Amniotic epithelial cell (primary cell): ENCODE data around the gene INAFM2.

Source experiments
- DNase-seq: peaks from one replicate; pipeline ENCODE4 v3.0.0-alpha.2; 2010; ENCODE audit warnings: low read depth

Gene INAFM2

GRCh38 chr15:40329804-40330203 is 6.3 kb downstream of the INAFM2 start:
- DNase-seq, result peak; percentile 80

- DNase-seq, result peak; percentile 93
Observed at GRCh38 chr15:40330368-40330836, 6.9 kb downstream of the INAFM2 start.

- no peak for DNase-seq
Observed at GRCh38 chr15:40331026-40331425, 7.5 kb downstream of the INAFM2 start.

GRCh38 chr15:40331637-40332036 is 8.1 kb downstream of the INAFM2 start:
- DNase-seq, result no peak

- no peak for DNase-seq
Observed at GRCh38 chr15:40332113-40332781, 8.8 kb downstream of the INAFM2 start.

GRCh38 chr15:40333922-40334492 is 10.5 kb downstream of the INAFM2 start:
- peak; percentile 81 for DNase-seq

GRCh38 chr15:40334541-40334940 is 11.0 kb downstream of the INAFM2 start:
- DNase-seq, result no peak

- DNase-seq, result no peak
Observed at GRCh38 chr15:40334941-40335795, 11.7 kb downstream of the INAFM2 start.

GRCh38 chr15:40335938-40336743 is 12.6 kb downstream of the INAFM2 start:
- DNase-seq, result no peak

GRCh38 chr15:40336744-40337122 is 13.2 kb downstream of the INAFM2 start:
- no peak for DNase-seq

GRCh38 chr15:40337597-40337996 is 14.1 kb downstream of the INAFM2 start:
- DNase-seq, result no peak

- DNase-seq, result peak; percentile 64
Observed at GRCh38 chr15:40338041-40338657, 14.7 kb downstream of the INAFM2 start.

GRCh38 chr15:40338921-40339620 is 15.6 kb downstream of the INAFM2 start:
- DNase-seq, result peak; percentile 81

- DNase-seq, result no peak
Observed at GRCh38 chr15:40339621-40339945, 16.1 kb downstream of the INAFM2 start.

GRCh38 chr15:40340038-40340739 is 16.7 kb downstream of the INAFM2 start:
- peak; percentile 58 for DNase-seq

- DNase-seq, result peak; percentile 86
Observed at GRCh38 chr15:40340740-40341400, 17.4 kb downstream of the INAFM2 start, which contains the start of gene CCDC9B. Gene CCDC9B, minus strand, starts transcription at chr15:40340939. Its CDS starts 120 bp downstream, at chr15:40340819.

GRCh38 chr15:40342416-40343320 is 19.2 kb downstream of the INAFM2 start:
- DNase-seq, result no peak

- DNase-seq, result peak; percentile 94
Observed at GRCh38 chr15:40343512-40343911, 20.0 kb downstream of the INAFM2 start.

- peak; percentile 67 for DNase-seq
Observed at GRCh38 chr15:40344217-40344616, 20.7 kb downstream of the INAFM2 start.
